SK-N-SH (cell line): Measurements from ENCODE around the gene MFNG. TPM values are rescaled to one million over a fixed set of nuclear protein-coding genes. Genes with fewer than 3 reads are reported as not detected.

Experiments
- CTCF ChIA-PET: fragments of 300-600, 350-600 bp; formaldehyde crosslinking; extraction: SDS; loops from one replicate; lab custom pipeline; 2021; lab: Yijun Ruan, JAX
- POLR2A ChIA-PET: fragments of 350-600 bp; sonication (Branson Sonifier 250); formaldehyde crosslinking; extraction: SDS; loops from one replicate; lab custom pipeline; 2020; ENCODE audit warnings: antibody characterized with exemption, inconsistent platforms; lab: Yijun Ruan, JAX
- DNase-seq: peaks from one replicate; pipeline ENCODE4 v3.0.0; 2012
- H2AFZ ChIP-seq: fragments of 200-600 bp; sonication (generic); 2 replicates; pipeline ENCODE4 v1.8.1; 2016; ENCODE audit warnings: antibody characterized with exemption, mild to moderate bottlenecking, low read depth
- H3F3A ChIP-seq: fragments of 200-600 bp; sonication (generic); replicated peaks from 2 replicates; pipeline ENCODE3; 2016; ENCODE audit warnings: antibody characterized with exemption, mild to moderate bottlenecking; ENCODE audit not compliant: insufficient read depth
- H3K27ac ChIP-seq, 2 experiments: fragments of 200-500 bp in 1 of 2; fragments of 200-600 bp in 1 of 2; sonication (Bioruptor generic) in 1 of 2; sonication (generic), shearing (Covaris generic) in 1 of 2; 2 replicates each; pipeline versions ENCODE4 v1.5.1 to v1.6.1; 2014 to 2016; ENCODE audit warnings: low read depth in 2 of 2, inconsistent platforms in 1 of 2, low read length in 1 of 2, mild to moderate bottlenecking in 1 of 2, mixed read lengths in 1 of 2
- H3K27me3 ChIP-seq: fragments of 200-600 bp; sonication (generic), shearing (Covaris generic); 2 replicates; pipeline ENCODE4 v1.6.1; 2016; ENCODE audit warnings: mixed run types; ENCODE audit not compliant: insufficient read depth
- H3K36me3 ChIP-seq, 2 experiments: fragments of 200-500 bp in 1 of 2; fragments of 200-600 bp in 1 of 2; sonication (Bioruptor generic) in 1 of 2; sonication (generic) in 1 of 2; replicated peaks in 1 of 2; 2 replicates each; pipeline versions ENCODE3 to v1.5.1; 2014 to 2016; ENCODE audit warnings: low read length in 1 of 2, mild to moderate bottlenecking in 1 of 2; ENCODE audit not compliant: insufficient read depth in 2 of 2, control insufficient read depth in 1 of 2
- H3K4me1 ChIP-seq, 2 experiments: fragments of 200-500 bp in 1 of 2; fragments of 200-600 bp in 1 of 2; sonication (Bioruptor generic) in 1 of 2; sonication (generic), shearing (Covaris generic) in 1 of 2; 2 replicates each; pipeline versions ENCODE4 v1.5.1 to v1.6.1; 2014 to 2016; ENCODE audit warnings: low read depth in 1 of 2, low read length in 1 of 2, mixed run types in 1 of 2; ENCODE audit not compliant: insufficient read depth in 2 of 2, control insufficient read depth in 1 of 2
- H3K4me2 ChIP-seq: fragments of 200-600 bp; sonication (generic), shearing (Covaris generic); 2 replicates; pipeline ENCODE4 v1.6.1; 2017; ENCODE audit warnings: mixed run types
- H3K4me3 ChIP-seq, 2 experiments: fragments of 200-500 bp in 1 of 2; fragments of 200-600 bp in 1 of 2; sonication (Bioruptor generic) in 1 of 2; sonication (generic), shearing (Covaris generic) in 1 of 2; 2 replicates each; pipeline versions ENCODE4 v1.5.1 to v1.8.1; 2014 to 2016; ENCODE audit warnings: low read depth in 2 of 2, inconsistent platforms in 1 of 2, low read length in 1 of 2, mild to moderate bottlenecking in 1 of 2, mixed read lengths in 1 of 2, moderate library complexity in 1 of 2
- H3K79me2 ChIP-seq: fragments of 200-600 bp; sonication (generic); 2 replicates; pipeline ENCODE4 v1.8.1; 2017; ENCODE audit warnings: mild to moderate bottlenecking; ENCODE audit not compliant: insufficient read depth
- H3K9ac ChIP-seq: fragments of 200-600 bp; sonication (generic); 2 replicates; pipeline ENCODE4 v1.6.1; 2017; ENCODE audit warnings: mixed run types
- H3K9me2 ChIP-seq: fragments of 200-600 bp; sonication (generic); 2 replicates; pipeline ENCODE4 v1.6.1; 2017; ENCODE audit warnings: mixed run types
- H3K9me3 ChIP-seq: fragments of 200-600 bp; sonication (generic); 2 replicates; pipeline ENCODE4 v1.6.1; 2017; ENCODE audit warnings: mixed run types, mild to moderate bottlenecking, moderate library complexity
- H4K20me1 ChIP-seq: fragments of 200-600 bp; sonication (generic); 2 replicates; pipeline ENCODE4 v1.6.1; 2017; ENCODE audit warnings: mild to moderate bottlenecking, mixed run types; ENCODE audit not compliant: insufficient read depth
- CHD2 ChIP-seq: fragments of 150-350 bp; IDR thresholded peaks from 2 replicates; pipeline ENCODE4 v1.6.1; 2018; ENCODE audit warnings: low read length; ENCODE audit not compliant: partially characterized antibody
- JUND ChIP-seq: IDR thresholded peaks from 2 replicates; pipeline ENCODE4 v1.4.0; 2012
- MAX ChIP-seq: IDR thresholded peaks from 2 replicates; pipeline ENCODE4 v1.4.0; 2012; ENCODE audit warnings: low read depth
- MXI1 ChIP-seq: IDR thresholded peaks from 2 replicates; pipeline ENCODE4 v1.6.1; 2012; ENCODE audit warnings: mild to moderate bottlenecking, low read depth, low read length, improper control_type of control experiment
- NFIC ChIP-seq: IDR thresholded peaks from 2 replicates; pipeline ENCODE4 v1.4.0; 2012; ENCODE audit warnings: borderline replicate concordance
- POLR2AphosphoS5 ChIP-seq: IDR thresholded peaks from 2 replicates; pipeline ENCODE4 v1.6.1; 2012; ENCODE audit warnings: low read depth, low read length
- RCOR1 ChIP-seq: fragments of 150-350 bp; IDR thresholded peaks from 2 replicates; pipeline ENCODE4 v1.6.1; 2017; ENCODE audit warnings: antibody characterized with exemption, low read length
- RFX5 ChIP-seq: IDR thresholded peaks from 2 replicates; pipeline ENCODE4 v1.6.1; 2012; ENCODE audit warnings: mild to moderate bottlenecking, improper control_type of control experiment, low read length
- TCF12 ChIP-seq: IDR thresholded peaks from 2 replicates; pipeline ENCODE4 v1.4.0; 2012
- WGBS: methylation state at CpG from one replicate; pipeline ENCODE4 v1.1.6; 2017; ENCODE audit warnings: low lambda C conversion rate; 5-methylcytosine and 5-hydroxymethylcytosine counted together
- polyA plus RNA-seq, 3 experiments: library from polyadenylated mRNA; depleted of rRNA; stranded (reverse); fragments of >200 nt; gene quantifications; 2 replicates each; pipeline ENCODE4 v1.2.3, GENCODE V29; 2012

MFNG gene
- polyA plus RNA-seq, 1 of the 3 experiments (the other 2 are of a cell fraction) = 0.18 TPM

GRCh38 chr22:37427135-37427710, 59.0 kb downstream of the MFNG start, which contains the start of gene ELFN2:
TSS of gene ELFN2 (minus strand) at chr22:37427479. CDS start at chr22:37375534, 51,945 bp downstream.
- Histone ChIP-seq H3K4me2 (peak within 1 kb of the TSS; percentile 81), H3K9me3 (no peaks in the 10 kb centered on the region), H3K9me2 (no peaks in the 10 kb centered on the region), H3K4me3 (peak within 1 kb of the TSS; percentile 57 to 65), H3K36me3 (no peaks in the 10 kb centered on the region), H2AFZ (peak within 1 kb of the TSS; percentile 70; the same call in 1 of the 2 replicates), H3K9ac (peak within 1 kb of the TSS; percentile 46), H3K79me2 (no peaks in the 10 kb centered on the region), H3F3A (peaks cover 15% of the 10 kb centered on the region), H3K27me3 (no peaks in the 10 kb centered on the region; the same call in 1 of the 2 replicates), H3K4me1 (peaks cover 0 to 6% of the 10 kb centered on the region in 2 experiments; a peak in 1 of 4 replicates), H3K27ac (no peak within 1 kb of the TSS), H4K20me1 (no peaks in the 10 kb centered on the region)
- WGBS = 2% methylated on average over 22 of the region's 72 CpGs
- peak; percentile 81 for DNase-seq
- POLR2A ChIA-PET = interaction anchor here (0.7 kb wide), 1 partner anchor 358 kb away, joined by 3 read pairs; no protein-coding TSS in a partner anchor
- TF ChIP-seq POLR2AphosphoS5 = no peak
- peak; percentile 46; the same call in 1 of the 2 replicates for TF ChIP-seq NFIC
- CTCF ChIA-PET = interaction anchor here (1.2 to 10.0 kb wide), 10 partner anchors 12 to 140 kb away, joined by 3 to 287 read pairs (median 22); no protein-coding TSS in a partner anchor

GRCh38 chr22:37426706-37427134, 59.5 kb downstream of the MFNG start:
- Histone ChIP-seq H3K79me2 (no peaks in the 10 kb centered on the region), H3F3A (peaks cover 10% of the 10 kb centered on the region), H3K4me2 (peak overlapping the region; percentile 81), H3K9ac (peak overlapping the region; percentile 46), H4K20me1 (no peaks in the 10 kb centered on the region), H3K9me2 (no peaks in the 10 kb centered on the region), H3K4me3 (peak overlapping the region; percentile 57 to 65), H3K36me3 (no peaks in the 10 kb centered on the region), H3K27ac (no peak overlapping the region), H3K9me3 (no peaks in the 10 kb centered on the region)
- POLR2A ChIA-PET = interaction anchor here (0.7 kb wide), 1 partner anchor 358 kb away, joined by 3 read pairs; no protein-coding TSS in a partner anchor
- WGBS = 6% methylated on average over 16 of the region's 24 CpGs
- TF ChIP-seq RFX5 = no peak
- no peak for TF ChIP-seq CHD2
- no peak for TF ChIP-seq MXI1
- no peak for TF ChIP-seq RCOR1
- no peak for TF ChIP-seq TCF12
- no peak for TF ChIP-seq JUND
- TF ChIP-seq MAX = no peak
- TF ChIP-seq, all 33 proteins: peak for 0
- Histone ChIP-seq H2AFZ (peak overlapping the region; percentile 70; the same call in 1 of the 2 replicates), H3K4me1 (peaks cover 0 to 6% of the 10 kb centered on the region in 2 experiments; a peak in 1 of 4 replicates), H3K27me3 (no peaks in the 10 kb centered on the region; the same call in 1 of the 2 replicates)
- CTCF ChIA-PET = interaction anchor here (5.3 to 10.0 kb wide), 2 partner anchors 13 to 109 kb away, joined by 57 to 287 read pairs; no protein-coding TSS in a partner anchor
- no peak for DNase-seq
